ENCODE results near the gene KCNQ1.

The KCNQ1 gene

GRCh38 chr11:2512431-2513407 is 67.9 kb downstream of the KCNQ1 start:
- DNase-seq (ENCODE audit: low read depth) = no peak
- TF ChIP-seq, protein P1, sequence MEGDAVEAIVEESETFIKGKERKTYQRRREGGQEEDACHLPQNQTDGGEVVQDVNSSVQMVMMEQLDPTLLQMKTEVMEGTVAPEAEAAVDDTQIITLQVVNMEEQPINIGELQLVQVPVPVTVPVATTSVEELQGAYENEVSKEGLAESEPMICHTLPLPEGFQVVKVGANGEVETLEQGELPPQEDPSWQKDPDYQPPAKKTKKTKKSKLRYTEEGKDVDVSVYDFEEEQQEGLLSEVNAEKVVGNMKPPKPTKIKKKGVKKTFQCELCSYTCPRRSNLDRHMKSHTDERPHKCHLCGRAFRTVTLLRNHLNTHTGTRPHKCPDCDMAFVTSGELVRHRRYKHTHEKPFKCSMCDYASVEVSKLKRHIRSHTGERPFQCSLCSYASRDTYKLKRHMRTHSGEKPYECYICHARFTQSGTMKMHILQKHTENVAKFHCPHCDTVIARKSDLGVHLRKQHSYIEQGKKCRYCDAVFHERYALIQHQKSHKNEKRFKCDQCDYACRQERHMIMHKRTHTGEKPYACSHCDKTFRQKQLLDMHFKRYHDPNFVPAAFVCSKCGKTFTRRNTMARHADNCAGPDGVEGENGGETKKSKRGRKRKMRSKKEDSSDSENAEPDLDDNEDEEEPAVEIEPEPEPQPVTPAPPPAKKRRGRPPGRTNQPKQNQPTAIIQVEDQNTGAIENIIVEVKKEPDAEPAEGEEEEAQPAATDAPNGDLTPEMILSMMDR (IDR thresholded peaks at IDR 0.05; ENCODE audit: insufficient read depth, low read depth, low read length, missing control alignments) = no peak
- H3K4me3 ChIP-seq (ENCODE audit: low read depth, low read length) = no peak overlapping the region

- TF ChIP-seq, protein P1 (IDR thresholded peaks at IDR 0.05; ENCODE audit: insufficient read depth, low read depth, low read length, missing control alignments) = no peak
- no peak for DNase-seq (ENCODE audit: low read depth)
- no peak overlapping the region for H3K4me3 ChIP-seq (ENCODE audit: low read depth, low read length)
These were observed 68.6 kb downstream of the KCNQ1 start for GRCh38 chr11:2513441-2513840.

DNA sequence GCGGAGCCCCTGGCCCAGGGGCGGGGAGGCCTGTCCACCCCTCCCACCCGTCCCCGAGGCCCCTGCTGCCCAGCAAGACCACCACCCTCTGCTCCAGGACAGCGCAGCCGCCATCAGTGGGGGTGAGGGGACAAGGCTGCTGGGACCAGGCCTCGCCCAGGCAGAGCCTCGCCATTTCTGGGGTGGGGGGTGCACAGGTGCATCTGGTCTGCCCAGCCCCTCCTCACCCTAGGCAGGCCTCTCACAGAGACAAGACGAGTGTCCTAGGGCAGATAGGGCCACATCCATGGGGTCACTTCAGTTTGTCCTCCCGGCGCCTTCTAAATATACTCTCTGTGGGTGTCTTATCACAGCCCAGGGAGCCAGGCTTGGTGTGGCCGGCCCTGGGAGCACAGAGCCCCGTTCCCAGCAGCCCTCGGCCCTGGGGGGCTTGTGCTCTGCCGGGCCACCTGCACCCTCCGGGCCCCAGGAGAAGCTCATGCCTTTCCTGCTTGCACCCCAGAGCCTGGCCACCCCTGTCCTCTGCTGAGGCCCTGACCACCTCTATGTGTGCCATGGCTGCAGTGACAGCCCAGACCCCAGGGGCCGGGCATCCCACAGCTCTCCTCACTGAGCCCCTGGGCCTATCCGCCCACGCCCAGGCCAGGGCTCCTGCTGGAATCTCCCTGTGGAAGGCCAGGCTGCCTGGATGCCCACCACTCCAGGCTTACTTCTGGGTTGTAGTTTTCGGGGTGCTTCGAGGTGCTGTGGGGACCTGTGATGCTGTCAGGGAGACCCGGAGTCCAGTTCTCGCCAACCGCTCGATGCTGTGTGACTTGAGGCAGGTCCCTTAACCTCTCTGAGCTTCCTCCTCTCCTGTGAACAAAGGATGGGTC is 70.8 kb downstream of the KCNQ1 start:
- no peak overlapping the region for H3K4me3 ChIP-seq (ENCODE audit: low read depth, low read length)
- TF ChIP-seq, protein P1 (IDR thresholded peaks at IDR 0.05; ENCODE audit: insufficient read depth, low read depth, low read length, missing control alignments) = no peak
- DNase-seq (ENCODE audit: low read depth) = no peak

- H3K4me3 ChIP-seq (ENCODE audit: low read depth, low read length) = no peak overlapping the region
- TF ChIP-seq, protein P1 (IDR thresholded peaks at IDR 0.05; ENCODE audit: insufficient read depth, low read depth, low read length, missing control alignments) = no peak
- no peak for DNase-seq (ENCODE audit: low read depth)
These were observed 71.6 kb downstream of the KCNQ1 start for GRCh38 chr11:2516276-2517015.

GRCh38 chr11:2517016-2517385 is 72.2 kb downstream of the KCNQ1 start:
- TF ChIP-seq, protein P1 (IDR thresholded peaks at IDR 0.05; ENCODE audit: insufficient read depth, low read depth, low read length, missing control alignments) = no peak
- H3K4me3 ChIP-seq (ENCODE audit: low read depth, low read length) = no peak overlapping the region
- no peak for DNase-seq (ENCODE audit: low read depth)

- TF ChIP-seq, protein P1 (IDR thresholded peaks at IDR 0.05; ENCODE audit: insufficient read depth, low read depth, low read length, missing control alignments) = no peak
- DNase-seq (ENCODE audit: low read depth) = no peak
These were observed 72.7 kb downstream of the KCNQ1 start for GRCh38 chr11:2517386-2518064.

More at GRCh38 chr11:2517386-2518064, 72.7 kb downstream of the KCNQ1 start:
- no peak overlapping the region for H3K4me3 ChIP-seq (ENCODE audit: low read depth, low read length)
